ENCODE results near the gene TAF6. TPM values are rescaled to one million over a fixed set of nuclear protein-coding genes. Genes with fewer than 3 reads are reported as not detected.

TAF6 gene
- total RNA-seq, 1 experiment from 2014 or later = 34.3 TPM

DNA sequence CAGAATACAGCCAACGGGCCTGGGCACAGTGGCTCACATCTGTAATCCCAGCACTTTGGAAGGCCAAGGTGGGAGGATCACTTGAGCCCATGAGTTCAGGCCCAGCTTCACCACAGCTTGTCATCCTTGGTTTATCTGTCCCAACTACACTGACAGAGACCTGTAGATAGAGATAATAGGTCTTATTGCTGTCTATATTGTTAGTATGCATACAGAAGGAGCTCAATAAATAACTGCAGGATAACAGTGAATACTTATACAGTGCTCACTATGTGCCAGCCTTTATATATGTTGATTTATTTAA is 1.5 kb upstream of the TAF6 start:
- Histone ChIP-seq H3K36me3 (ENCODE audit: insufficient read depth, low read length) (no peaks in the 10 kb centered on the region), H3K4me1 (ENCODE audit: low read length) (peaks cover 32% of the 10 kb centered on the region), H3K9me2 (replicated peaks; ENCODE audit: insufficient read depth, low read length) (no peaks in the 10 kb centered on the region), H3K27me3 (ENCODE audit: low read length) (no peaks in the 10 kb centered on the region), H3K79me2 (ENCODE audit: low read length) (peaks cover 27% of the 10 kb centered on the region), H4K20me1 (ENCODE audit: insufficient read depth, low read depth, low read length) (no peaks in the 10 kb centered on the region), H3K4me2 (ENCODE audit: low read depth, low read length, poor library complexity, severe bottlenecking) (peak overlapping the region; percentile 92), H3K27ac (ENCODE audit: low read length) (peak overlapping the region; percentile 68), H3K4me3 (ENCODE audit: low read length) (peak overlapping the region; percentile 81), H2AFZ (ENCODE audit: low read length) (no peak overlapping the region), H3K9me3 (ENCODE audit: low read length) (no peaks in the 10 kb centered on the region), H3K9ac (ENCODE audit: low read length) (peak overlapping the region; percentile 82)
- DNase-seq = no peak

DNA sequence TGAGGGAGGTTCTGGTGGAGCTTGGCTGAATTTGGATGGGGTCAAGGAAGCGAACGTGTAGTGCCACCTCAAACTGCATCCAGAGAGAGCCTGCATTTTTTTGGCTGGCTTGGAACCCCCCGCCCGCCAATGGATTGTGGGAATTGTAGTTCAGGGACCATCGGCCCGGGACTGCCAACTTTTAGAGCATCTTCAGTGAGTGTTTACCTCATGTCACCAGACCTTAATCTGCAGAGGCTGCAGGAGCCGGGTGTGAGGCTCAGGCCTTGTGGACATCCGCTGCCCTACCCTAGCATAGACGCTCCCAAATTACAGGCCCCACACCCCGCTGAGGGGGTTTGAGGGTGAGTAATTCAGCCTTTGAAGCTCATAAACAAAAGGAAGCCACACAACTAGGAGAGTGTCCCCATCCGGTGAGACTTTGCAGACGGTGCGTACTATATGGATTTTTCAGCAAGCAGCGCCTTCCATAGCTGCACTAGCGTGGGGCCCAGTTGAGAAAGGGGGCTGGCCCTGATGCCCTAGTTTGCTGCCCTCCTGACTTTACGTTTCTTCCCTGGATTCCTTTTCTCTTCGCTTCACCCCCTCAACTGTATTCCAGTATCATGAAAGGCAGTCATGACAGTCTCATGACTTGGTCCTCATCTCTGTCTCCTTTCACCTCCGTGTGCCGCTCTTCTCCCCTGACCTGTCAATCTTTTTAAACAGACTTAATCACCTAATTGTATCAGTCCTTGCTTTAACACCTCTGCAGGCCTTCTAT is 993 bp upstream of the TAF6 start:
- Histone ChIP-seq H3K4me2 (ENCODE audit: low read depth, low read length, poor library complexity, severe bottlenecking) (peak overlapping the region; percentile 92), H3K27me3 (ENCODE audit: low read length) (no peaks in the 10 kb centered on the region), H3K4me1 (ENCODE audit: low read length) (peaks cover 26% of the 10 kb centered on the region), H2AFZ (ENCODE audit: low read length) (peak overlapping the region; percentile 70; the same call in 1 of the 2 replicates), H3K4me3 (ENCODE audit: low read length) (peak overlapping the region; percentile 81), H3K27ac (ENCODE audit: low read length) (peak overlapping the region; percentile 68), H4K20me1 (ENCODE audit: insufficient read depth, low read depth, low read length) (no peaks in the 10 kb centered on the region), H3K36me3 (ENCODE audit: insufficient read depth, low read length) (no peaks in the 10 kb centered on the region), H3K9me3 (ENCODE audit: low read length) (no peaks in the 10 kb centered on the region), H3K79me2 (ENCODE audit: low read length) (peaks cover 22% of the 10 kb centered on the region), H3K9me2 (replicated peaks; ENCODE audit: insufficient read depth, low read length) (no peaks in the 10 kb centered on the region), H3K9ac (ENCODE audit: low read length) (peak overlapping the region; percentile 82)
- DNase-seq = peak; percentile 89

DNA sequence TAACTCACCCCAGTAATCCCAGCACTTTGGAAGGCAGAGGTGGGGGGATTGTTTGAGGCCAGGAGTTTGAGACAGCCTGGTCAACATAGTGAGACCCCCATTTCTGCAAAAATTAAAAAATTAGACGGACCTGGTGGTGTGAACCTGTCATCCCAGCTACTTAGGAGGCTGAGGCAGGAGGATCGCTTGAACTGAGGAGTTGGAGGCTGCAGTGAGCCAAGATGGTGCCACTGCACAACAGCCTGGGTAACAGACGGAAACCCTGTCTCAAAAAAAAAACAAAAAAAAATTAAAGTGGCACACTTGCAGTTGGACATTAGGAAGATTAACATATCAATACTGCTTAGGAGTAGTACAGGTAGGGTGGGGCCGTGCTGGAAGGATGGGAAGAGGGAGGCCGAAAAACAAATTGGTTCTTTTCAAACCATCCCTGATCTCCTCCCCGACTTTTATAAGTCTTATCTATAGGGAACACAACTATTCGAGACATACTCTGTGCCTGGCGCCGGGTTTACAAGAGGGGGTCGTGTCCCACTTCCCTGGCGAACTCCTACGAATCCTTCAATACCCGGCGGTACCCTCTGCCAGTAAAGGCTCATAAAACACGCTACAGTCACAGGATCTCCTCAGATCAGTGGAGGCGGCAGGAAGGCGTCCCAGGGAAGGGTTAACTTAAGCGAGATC is 628 bp downstream of the TAF6 start:
- H3K9me3 ChIP-seq (ENCODE audit: low read length) = no peaks in the 10 kb centered on the region

DNA sequence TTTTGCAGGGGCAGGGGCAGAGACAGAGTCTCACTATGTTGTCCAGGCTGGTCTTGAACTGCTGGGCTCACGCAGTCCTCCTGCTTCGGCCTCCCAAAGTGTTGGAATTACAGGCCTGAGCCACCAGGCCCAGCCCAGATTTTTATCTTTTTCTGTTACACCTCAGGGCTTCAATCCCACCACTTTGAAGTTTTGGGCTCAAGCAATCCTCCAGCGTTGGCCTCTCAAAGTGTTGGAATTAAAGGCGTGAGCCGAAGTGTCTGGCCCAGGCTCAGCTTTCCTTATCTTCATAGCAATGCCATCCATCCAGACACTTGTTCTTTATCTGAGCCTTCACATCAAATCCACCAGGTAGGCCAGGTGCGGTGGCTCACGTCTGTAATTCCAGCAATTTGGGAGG is 4.1 kb downstream of the TAF6 start:
- no peaks in the 10 kb centered on the region for H3K27me3 ChIP-seq (ENCODE audit: low read length)
- no peak overlapping the region for H3K27ac ChIP-seq (ENCODE audit: low read length)
- no peak overlapping the region for H3K4me3 ChIP-seq (ENCODE audit: low read length)
- H4K20me1 ChIP-seq (ENCODE audit: insufficient read depth, low read depth, low read length) = no peaks in the 10 kb centered on the region
- no peak overlapping the region for H3K4me2 ChIP-seq (ENCODE audit: low read depth, low read length, poor library complexity, severe bottlenecking)
- no peaks in the 10 kb centered on the region for H3K9me2 ChIP-seq (replicated peaks; ENCODE audit: insufficient read depth, low read length)
- H3K9ac ChIP-seq (ENCODE audit: low read length) = no peak overlapping the region
- no peaks in the 10 kb centered on the region for H3K9me3 ChIP-seq (ENCODE audit: low read length)
- H3K4me1 ChIP-seq (ENCODE audit: low read length) = peaks cover 12% of the 10 kb centered on the region
- H3K36me3 ChIP-seq (ENCODE audit: insufficient read depth, low read length) = peaks cover 7% of the 10 kb centered on the region; the same call in 1 of the 2 replicates
- H3K79me2 ChIP-seq (ENCODE audit: low read length) = peaks cover 10% of the 10 kb centered on the region
- no peak overlapping the region for H2AFZ ChIP-seq (ENCODE audit: low read length)
- no peak for DNase-seq

More for the DNA sequence above, 628 bp downstream of the TAF6 start:
- peak overlapping the region; percentile 92 for H3K4me2 ChIP-seq (ENCODE audit: low read depth, low read length, poor library complexity, severe bottlenecking)
- no peaks in the 10 kb centered on the region for H3K9me2 ChIP-seq (replicated peaks; ENCODE audit: insufficient read depth, low read length)
- peaks cover 20% of the 10 kb centered on the region for H3K4me1 ChIP-seq (ENCODE audit: low read length)
- peak overlapping the region; percentile 68 for H3K27ac ChIP-seq (ENCODE audit: low read length)
- H3K36me3 ChIP-seq (ENCODE audit: insufficient read depth, low read length) = no peaks in the 10 kb centered on the region
- DNase-seq = peak; percentile 54
- H4K20me1 ChIP-seq (ENCODE audit: insufficient read depth, low read depth, low read length) = no peaks in the 10 kb centered on the region
- H3K4me3 ChIP-seq (ENCODE audit: low read length) = peak overlapping the region; percentile 81
- peak overlapping the region; percentile 82 for H3K9ac ChIP-seq (ENCODE audit: low read length)
- no peaks in the 10 kb centered on the region for H3K27me3 ChIP-seq (ENCODE audit: low read length)
- H3K79me2 ChIP-seq (ENCODE audit: low read length) = peaks cover 15% of the 10 kb centered on the region
- H2AFZ ChIP-seq (ENCODE audit: low read length) = no peak overlapping the region

DNA sequence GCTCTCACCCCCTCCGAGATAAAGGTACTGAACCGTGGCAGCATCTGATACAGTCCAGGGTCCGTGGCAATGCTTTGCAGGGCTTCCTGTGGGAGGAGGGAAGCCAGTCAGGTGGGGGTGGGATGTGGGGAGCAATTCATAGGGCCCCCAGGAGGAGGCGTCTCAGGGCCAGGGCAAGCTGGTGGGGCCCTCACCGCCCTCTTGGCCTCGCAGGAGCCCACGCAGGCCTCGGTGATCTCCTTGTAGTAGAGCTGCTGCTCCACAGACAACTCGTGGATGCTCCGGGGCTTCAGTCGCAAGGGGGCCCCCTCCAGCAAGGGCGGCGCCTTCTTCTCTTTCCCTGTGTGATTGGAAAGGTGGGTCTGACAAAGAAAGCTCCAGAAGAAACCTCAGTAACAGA is 7.2 kb downstream of the TAF6 start:
- Histone ChIP-seq H3K4me2 (ENCODE audit: low read depth, low read length, poor library complexity, severe bottlenecking) (no peak overlapping the region), H3K9me2 (replicated peaks; ENCODE audit: insufficient read depth, low read length) (no peaks in the 10 kb centered on the region), H3K4me1 (ENCODE audit: low read length) (no peaks in the 10 kb centered on the region), H4K20me1 (ENCODE audit: insufficient read depth, low read depth, low read length) (no peaks in the 10 kb centered on the region), H3K36me3 (ENCODE audit: insufficient read depth, low read length) (peaks cover 7% of the 10 kb centered on the region; the same call in 1 of the 2 replicates), H3K4me3 (ENCODE audit: low read length) (no peak overlapping the region), H3K9me3 (ENCODE audit: low read length) (no peaks in the 10 kb centered on the region), H3K27ac (ENCODE audit: low read length) (no peak overlapping the region), H3K27me3 (ENCODE audit: low read length) (no peaks in the 10 kb centered on the region), H3K9ac (ENCODE audit: low read length) (no peak overlapping the region), H2AFZ (ENCODE audit: low read length) (no peak overlapping the region), H3K79me2 (ENCODE audit: low read length) (no peaks in the 10 kb centered on the region)
- DNase-seq = no peak

DNA sequence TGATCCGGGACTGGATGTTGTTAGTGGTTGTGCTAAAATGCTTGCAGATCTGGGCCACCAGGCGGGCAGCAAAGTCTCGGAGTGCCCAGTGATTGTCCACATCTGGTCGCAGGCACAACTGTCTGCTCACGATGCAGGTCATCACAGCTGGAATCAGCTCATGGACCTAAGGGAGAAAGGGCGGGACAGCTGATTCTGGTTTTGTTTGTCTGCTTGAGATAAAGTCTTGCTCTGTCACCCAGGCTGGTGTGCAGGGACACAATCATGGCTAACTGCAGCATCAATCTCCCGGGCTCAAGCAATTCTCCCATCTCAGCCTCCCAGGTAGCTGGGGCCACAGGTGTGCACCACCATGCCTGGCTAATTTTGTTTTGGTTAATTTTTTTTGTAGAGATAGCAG is 8.0 kb downstream of the TAF6 start:
- no peak overlapping the region for H3K9ac ChIP-seq (ENCODE audit: low read length)

DNA sequence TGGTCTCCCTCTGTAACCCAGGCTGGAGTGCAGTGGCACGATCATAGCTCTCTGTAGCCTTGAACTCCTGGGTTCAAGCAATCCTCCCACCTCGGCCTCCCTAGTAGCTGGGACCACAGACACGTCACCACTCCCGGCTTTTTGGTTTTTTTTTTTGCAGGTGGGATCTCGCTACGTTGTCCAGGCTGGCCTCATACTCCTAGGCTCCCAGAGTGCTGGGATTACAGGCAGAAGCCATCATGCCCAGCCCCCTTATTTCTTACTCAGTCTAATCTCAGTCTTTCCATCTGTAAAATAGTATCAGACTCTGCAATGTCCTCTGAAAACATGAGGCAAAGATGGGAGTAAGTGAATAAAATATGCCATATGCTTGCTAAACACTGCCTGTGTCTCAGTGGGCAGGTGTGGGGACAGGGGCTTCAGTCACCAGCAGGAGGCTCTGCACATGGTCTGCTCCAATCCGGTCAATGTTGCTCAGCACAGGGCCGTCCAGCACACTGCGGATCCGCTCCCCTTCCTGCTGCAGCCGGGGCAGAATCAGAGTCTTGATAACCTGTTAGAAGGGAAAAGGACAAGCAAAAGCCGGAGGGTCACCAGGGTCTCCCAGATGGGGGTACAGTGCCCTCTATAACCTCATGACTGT is 9.5 kb downstream of the TAF6 start:
- Histone ChIP-seq H3K36me3 (ENCODE audit: insufficient read depth, low read length) (peaks cover 7% of the 10 kb centered on the region; the same call in 1 of the 2 replicates), H3K9me3 (ENCODE audit: low read length) (no peaks in the 10 kb centered on the region), H2AFZ (ENCODE audit: low read length) (no peak overlapping the region), H3K4me3 (ENCODE audit: low read length) (no peak overlapping the region), H3K9ac (ENCODE audit: low read length) (no peak overlapping the region), H3K9me2 (replicated peaks; ENCODE audit: insufficient read depth, low read length) (no peaks in the 10 kb centered on the region), H3K4me2 (ENCODE audit: low read depth, low read length, poor library complexity, severe bottlenecking) (no peak overlapping the region), H3K79me2 (ENCODE audit: low read length) (no peaks in the 10 kb centered on the region), H4K20me1 (ENCODE audit: insufficient read depth, low read depth, low read length) (no peaks in the 10 kb centered on the region), H3K4me1 (ENCODE audit: low read length) (no peaks in the 10 kb centered on the region), H3K27me3 (ENCODE audit: low read length) (no peaks in the 10 kb centered on the region), H3K27ac (ENCODE audit: low read length) (no peak overlapping the region)
- DNase-seq = no peak

More for the DNA sequence above, 8.0 kb downstream of the TAF6 start:
- Histone ChIP-seq H3K4me1 (ENCODE audit: low read length) (no peaks in the 10 kb centered on the region), H3K9me2 (replicated peaks; ENCODE audit: insufficient read depth, low read length) (no peaks in the 10 kb centered on the region), H3K4me2 (ENCODE audit: low read depth, low read length, poor library complexity, severe bottlenecking) (no peak overlapping the region), H4K20me1 (ENCODE audit: insufficient read depth, low read depth, low read length) (no peaks in the 10 kb centered on the region), H3K79me2 (ENCODE audit: low read length) (no peaks in the 10 kb centered on the region), H3K4me3 (ENCODE audit: low read length) (no peak overlapping the region), H3K27me3 (ENCODE audit: low read length) (no peaks in the 10 kb centered on the region), H3K27ac (ENCODE audit: low read length) (no peak overlapping the region), H2AFZ (ENCODE audit: low read length) (no peak overlapping the region), H3K9me3 (ENCODE audit: low read length) (no peaks in the 10 kb centered on the region), H3K36me3 (ENCODE audit: insufficient read depth, low read length) (peaks cover 7% of the 10 kb centered on the region; the same call in 1 of the 2 replicates)
- no peak for DNase-seq

DNA sequence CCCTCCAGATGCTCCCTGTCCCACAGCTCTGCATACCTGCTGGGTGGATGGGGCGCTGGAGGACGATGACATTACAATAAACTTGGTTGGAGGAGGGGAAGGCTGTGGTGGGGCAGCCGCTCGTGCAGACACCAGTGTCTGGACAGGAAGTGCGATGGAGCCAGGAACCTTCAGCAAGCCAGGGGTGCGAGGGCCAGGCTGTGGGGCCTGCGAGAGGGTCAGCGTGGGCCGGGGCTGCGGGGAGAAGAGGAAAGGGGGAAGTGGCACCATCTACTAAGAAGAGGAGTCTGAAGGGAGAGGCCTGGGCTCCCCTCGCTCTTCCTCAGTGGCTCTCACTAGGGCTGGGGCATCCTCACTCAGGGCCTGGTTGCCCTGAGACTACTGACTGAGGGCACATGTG is 11.3 kb downstream of the TAF6 start:
- no peaks in the 10 kb centered on the region for H4K20me1 ChIP-seq (ENCODE audit: insufficient read depth, low read depth, low read length)
- DNase-seq = no peak
- no peak overlapping the region for H3K4me3 ChIP-seq (ENCODE audit: low read length)
- H3K9ac ChIP-seq (ENCODE audit: low read length) = no peak overlapping the region
- no peak overlapping the region for H3K4me2 ChIP-seq (ENCODE audit: low read depth, low read length, poor library complexity, severe bottlenecking)
- no peaks in the 10 kb centered on the region for H3K79me2 ChIP-seq (ENCODE audit: low read length)
- H3K9me3 ChIP-seq (ENCODE audit: low read length) = no peaks in the 10 kb centered on the region
- H3K4me1 ChIP-seq (ENCODE audit: low read length) = no peaks in the 10 kb centered on the region
- H3K36me3 ChIP-seq (ENCODE audit: insufficient read depth, low read length) = peaks cover 7% of the 10 kb centered on the region; the same call in 1 of the 2 replicates
- no peaks in the 10 kb centered on the region for H3K27me3 ChIP-seq (ENCODE audit: low read length)
- H3K9me2 ChIP-seq (replicated peaks; ENCODE audit: insufficient read depth, low read length) = no peaks in the 10 kb centered on the region
- no peak overlapping the region for H3K27ac ChIP-seq (ENCODE audit: low read length)
- H2AFZ ChIP-seq (ENCODE audit: low read length) = no peak overlapping the region

Data from Karpas-422 (cell line).